Measurements from ENCODE around the gene SLMAP.
"Not testable (repeated sequence)": the region's sequence is repeated elsewhere in the genome, so short reads cannot be mapped to it uniquely, and the experiment has no call there.

SLMAP gene

GRCh38 chr3:57794951-57795350 lies 38.8 kb downstream of the SLMAP start:
- DNase-seq, result no peak

GRCh38 chr3:57796261-57796660 lies 40.2 kb downstream of the SLMAP start:
- DNase-seq, result no peak

GRCh38 chr3:57797701-57798487 lies 41.8 kb downstream of the SLMAP start:
- no peak for DNase-seq

DNA sequence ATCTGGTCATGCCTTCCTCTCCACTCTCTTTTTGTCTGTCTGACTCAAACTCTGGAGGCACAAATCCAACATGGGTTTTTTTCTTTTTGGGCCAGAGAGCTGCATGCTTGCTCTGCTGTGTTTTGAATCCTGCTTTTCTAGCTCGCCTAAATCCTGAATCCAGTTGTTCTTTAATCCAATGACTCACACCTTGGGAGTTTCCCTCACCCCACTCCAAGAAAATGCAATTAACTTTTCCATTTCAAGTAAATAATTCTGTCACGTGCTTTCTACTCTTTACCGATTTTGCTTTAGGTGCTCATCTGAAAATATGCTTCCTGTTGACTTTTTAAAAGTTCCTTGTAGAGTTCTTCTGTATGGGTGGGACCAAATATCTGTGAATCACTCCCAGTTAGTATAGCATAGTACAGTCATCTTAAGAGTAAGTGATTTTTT lies 47.6 kb downstream of the SLMAP start:
- DNase-seq, result no peak

GRCh38 chr3:57805266-57805665 lies 49.2 kb downstream of the SLMAP start:
- no peak for DNase-seq

- no peak for DNase-seq
Measured at GRCh38 chr3:57805674-57806073, 49.6 kb downstream of the SLMAP start.

DNA sequence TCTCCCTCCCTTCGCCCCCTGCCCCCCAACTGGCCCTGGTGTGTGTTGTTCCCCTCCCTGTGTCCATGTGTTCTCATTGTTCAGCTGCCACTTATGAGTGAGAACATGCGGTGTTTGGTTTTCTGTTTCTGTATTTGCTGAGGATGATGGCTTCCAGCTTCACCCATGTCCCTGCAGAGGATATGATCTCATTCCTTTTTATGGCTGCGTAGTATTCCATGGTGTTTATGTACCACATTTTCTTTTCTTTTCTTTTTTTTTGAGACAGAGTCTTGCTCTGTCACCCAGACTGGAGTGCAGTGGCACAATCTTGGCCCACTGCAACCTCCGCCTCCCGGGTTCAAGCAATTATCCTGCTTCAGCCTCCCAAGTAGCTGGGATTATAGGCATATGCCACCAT lies 50.1 kb downstream of the SLMAP start:
- not testable (repeated sequence) for DNase-seq

- DNase-seq, result no peak
Measured at GRCh38 chr3:57808961-57809608, 53.0 kb downstream of the SLMAP start.

DNA sequence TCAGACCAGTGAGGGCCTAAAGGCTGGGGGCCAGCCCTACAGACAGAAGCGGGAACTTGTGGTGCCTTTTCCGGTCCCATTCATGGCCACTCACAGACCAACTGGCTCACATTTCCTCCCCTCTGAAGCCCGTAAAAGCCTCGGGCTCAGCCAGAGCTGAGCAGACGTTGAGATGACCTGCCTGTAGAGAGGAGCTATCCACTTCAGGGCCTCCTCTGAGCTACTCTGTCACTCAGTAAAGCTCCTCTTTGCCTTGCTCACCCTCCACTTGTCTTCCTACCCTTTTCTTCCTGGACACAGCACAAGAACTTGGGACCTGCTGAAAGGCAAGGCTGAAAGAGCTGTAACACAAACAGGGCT lies 53.5 kb downstream of the SLMAP start:
- DNase-seq, result no peak

- DNase-seq, result no peak
Measured at GRCh38 chr3:57810048-57810447, 53.9 kb downstream of the SLMAP start.

- DNase-seq, result no peak
Measured at GRCh38 chr3:57810471-57811137, 54.5 kb downstream of the SLMAP start.

DNA sequence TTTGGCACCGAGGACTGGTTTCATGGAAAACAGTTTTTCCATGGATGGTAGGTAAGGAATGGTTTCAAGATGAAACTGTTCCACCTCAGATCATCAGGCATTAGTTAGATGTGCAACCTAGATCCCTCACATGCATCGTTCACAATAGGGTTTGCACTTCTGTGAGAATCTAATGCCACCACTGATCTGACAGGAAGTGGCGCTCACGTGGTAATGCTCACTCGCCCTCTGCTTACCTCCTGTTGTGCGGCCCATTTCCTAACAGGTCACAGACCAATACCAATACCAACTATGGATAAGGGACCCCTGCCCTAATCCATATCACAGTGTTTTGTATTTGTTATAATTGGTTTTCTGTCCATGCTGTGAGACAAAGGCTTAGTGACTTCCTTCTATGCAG lies 58.9 kb downstream of the SLMAP start:
- no peak for DNase-seq

DNA sequence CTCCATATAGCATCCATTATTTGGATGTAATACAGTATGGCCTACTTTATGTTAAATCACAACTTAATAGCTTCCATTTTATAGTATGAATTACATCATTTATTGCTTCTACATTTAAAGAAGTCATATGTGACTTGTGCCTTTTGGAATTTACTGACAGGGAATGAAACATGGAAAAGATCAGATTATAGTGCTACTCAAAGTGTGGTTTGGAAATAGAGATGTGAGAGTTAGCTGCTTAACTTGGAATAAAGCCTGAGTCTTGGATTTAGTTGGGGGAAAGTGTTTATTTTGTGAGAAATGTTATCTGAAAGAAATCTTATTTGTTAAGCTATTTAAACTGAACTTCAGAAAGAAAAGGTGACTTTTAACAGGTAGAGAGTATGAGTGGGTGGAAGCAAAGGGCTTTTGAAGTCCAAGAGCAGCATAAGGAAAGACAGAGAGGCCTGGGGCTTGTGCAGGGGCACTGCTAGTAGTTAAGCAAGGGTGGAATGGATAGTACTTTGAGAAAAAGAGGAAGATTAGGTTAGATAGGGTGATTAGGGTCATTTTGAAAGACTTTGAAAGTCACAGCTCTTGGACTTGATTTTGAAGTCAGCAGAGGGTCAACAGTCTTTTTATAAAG lies 60.5 kb downstream of the SLMAP start:
- DNase-seq, result no peak

DNA sequence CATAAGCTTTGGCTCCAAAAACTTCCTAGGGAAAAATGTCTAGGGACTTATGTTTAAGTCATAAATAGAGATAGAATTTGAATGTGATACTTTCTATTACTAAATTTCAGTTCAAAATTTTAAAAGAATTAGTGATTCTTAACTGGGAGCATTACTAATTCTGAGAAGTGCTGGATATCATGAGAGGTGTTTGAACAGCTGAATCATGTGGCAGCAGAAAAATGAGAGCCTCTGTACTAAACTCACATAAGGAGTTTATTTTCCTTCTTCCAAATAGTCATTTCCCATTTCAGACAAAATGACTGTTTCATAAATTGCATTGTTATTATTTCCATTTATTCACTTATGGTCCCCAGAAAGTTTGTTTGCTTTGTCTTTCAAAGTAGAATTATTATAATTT lies 62.7 kb downstream of the SLMAP start:
- no peak for DNase-seq

DNA sequence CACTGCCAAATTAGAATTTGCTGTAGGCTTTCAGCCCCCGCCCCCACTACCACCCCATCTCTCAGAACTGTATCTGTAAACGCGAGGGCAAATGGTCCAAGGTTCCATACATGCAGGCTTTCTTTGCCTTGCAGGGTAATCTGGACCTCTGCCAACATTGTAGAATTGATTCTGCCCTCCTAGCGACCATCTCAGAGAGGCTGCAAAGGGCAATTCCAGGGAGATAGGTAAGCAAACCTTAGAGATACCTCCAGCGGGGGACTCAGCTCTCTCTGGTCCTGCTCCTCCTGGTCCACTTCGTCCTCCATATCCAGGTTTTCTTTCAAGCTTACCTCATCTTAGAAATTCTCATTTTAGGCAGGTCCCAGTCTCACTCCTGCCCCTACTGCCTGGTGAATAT lies 64.4 kb downstream of the SLMAP start:
- DNase-seq, result no peak

DNA sequence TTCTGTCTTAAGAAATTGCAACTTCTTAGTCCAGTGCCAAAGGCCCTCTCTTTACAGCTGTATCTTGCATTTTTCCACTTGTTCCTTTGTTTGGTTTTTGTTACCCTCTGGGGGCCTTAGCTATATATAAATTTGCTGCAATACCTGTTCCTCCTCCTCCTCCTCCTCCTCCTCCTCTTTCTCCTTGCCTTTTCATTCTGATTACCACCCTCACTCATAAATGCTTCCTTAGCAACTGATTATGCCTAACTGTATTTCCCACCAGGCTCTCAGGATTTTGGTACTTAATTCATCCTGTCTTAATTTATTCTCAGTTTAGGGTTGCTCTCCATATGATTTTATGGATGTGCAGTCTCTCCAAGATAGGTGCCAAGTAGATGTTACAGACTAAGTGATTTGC lies 65.7 kb downstream of the SLMAP start:
- no peak for DNase-seq

DNA sequence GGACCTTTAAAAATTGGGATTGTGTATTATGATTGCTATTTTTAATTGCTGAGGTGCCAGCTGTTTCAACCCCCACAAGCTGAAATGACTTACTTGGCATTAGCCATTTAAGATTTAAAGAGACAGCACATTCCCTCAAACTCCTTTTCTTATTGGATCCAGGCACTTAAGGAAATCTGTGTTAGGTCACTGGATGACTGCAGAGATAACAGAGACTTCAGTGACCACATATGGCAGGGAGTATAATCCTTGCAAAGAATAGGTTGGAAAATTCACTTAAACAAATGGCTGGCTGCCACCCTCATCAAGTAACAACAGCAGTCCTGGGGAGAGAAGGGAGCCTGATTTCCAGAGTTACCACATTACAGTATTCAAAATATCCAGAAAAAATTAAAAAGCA lies 66.6 kb downstream of the SLMAP start:
- DNase-seq, result no peak

GRCh38 chr3:57825116-57825515 lies 69.0 kb downstream of the SLMAP start:
- DNase-seq, result no peak

DNA sequence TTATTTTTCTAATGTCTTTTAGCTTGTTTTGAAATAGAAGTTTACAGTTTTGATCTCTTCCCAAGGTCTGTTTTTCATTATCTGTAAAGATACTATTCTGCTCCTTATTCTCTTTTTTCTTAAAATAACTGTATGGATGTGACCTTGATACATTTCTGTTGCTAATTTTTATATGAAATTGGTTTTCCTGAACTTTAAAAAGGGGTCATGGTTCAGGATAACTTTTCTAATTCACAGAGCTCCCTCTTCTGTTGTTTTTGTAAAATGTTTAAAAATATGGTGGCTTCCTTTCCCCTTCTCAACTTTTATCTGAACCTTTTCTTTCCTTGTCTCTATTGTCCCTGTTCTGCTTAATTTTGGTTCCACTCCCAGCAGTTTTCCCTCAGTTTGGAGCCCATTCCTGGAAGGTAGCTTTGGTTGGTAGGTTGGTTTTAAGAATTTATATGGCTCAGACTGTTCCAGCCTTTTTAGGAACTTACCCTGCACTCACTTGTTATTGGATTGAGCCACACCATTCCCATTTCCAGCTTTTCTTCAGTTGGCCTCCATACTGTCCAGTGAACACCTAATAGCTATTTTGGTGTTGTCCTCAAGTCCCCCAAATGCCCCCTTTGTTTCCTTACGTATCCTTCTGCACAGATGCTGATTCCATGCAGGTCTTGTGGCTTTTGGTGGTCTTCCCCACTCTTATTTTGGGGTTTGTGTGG lies 70.3 kb downstream of the SLMAP start:
- DNase-seq, result no peak

- DNase-seq, result no peak
Measured at GRCh38 chr3:57826952-57827723, 71.0 kb downstream of the SLMAP start.

DNA sequence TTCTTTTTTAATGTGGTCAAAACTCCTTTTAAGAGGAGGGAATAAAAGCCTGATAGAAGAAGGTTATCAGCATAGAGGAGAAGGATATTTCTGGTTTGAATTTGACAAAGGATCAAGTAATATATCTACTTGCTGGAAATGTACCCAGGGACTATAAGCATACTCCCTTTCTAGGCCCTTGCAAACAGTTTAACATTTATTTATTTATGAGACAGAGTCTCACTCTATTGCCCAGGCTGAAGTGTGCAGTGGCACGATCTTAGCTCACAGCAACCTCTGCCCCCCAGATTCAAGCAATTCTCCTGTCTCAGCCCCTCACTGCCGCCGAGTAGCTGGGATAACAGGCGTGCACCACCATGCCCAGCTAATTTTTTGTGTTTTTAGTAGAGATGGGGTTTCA lies 71.6 kb downstream of the SLMAP start:
- DNase-seq, result no peak

DNA sequence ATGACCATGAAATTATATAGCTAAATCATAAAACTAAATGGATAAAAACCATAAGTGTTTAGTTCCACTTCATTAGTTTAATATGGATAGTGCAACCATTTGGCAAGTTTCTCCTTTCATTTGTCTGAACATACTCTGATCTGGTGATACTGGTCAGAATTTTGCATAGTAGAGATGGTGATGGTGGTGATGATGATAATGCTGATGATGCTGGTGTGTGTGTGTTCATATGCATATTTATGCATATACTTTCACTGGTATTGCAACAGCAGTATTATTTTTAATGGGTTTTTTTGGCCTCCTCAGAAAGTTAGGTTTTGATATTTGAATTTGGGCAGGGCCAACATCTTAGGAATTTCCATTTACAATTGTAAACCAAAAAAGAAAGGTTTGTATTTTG lies 76.4 kb downstream of the SLMAP start:
- DNase-seq, result no peak

All from NCI-H748 treated with DMSO at 0.1 percent for 48 hours (cell line).